ENCODE results near the gene CACNA1S.

Gene CACNA1S

GRCh38 chr1:201093962-201094361, 18.3 kb downstream of the CACNA1S start:
- DNase-seq (ENCODE audit: low read depth in 2 of 2): no peak

GRCh38 chr1:201093561-201093960, 18.7 kb downstream of the CACNA1S start:
- DNase-seq (ENCODE audit: low read depth in 2 of 2): no peak

- no peak for DNase-seq (ENCODE audit: low read depth in 2 of 2)
These were observed 19.5 kb downstream of the CACNA1S start for GRCh38 chr1:201092738-201093137.

GRCh38 chr1:201091256-201091655, 21.0 kb downstream of the CACNA1S start:
- no peak for DNase-seq (ENCODE audit: low read depth in 2 of 2)

- DNase-seq (ENCODE audit: low read depth in 2 of 2): no peak
These were observed 21.7 kb downstream of the CACNA1S start for GRCh38 chr1:201090541-201090940.

- no peak for DNase-seq (ENCODE audit: low read depth in 2 of 2)
These were observed 22.6 kb downstream of the CACNA1S start for GRCh38 chr1:201089596-201089995.

- DNase-seq (ENCODE audit: low read depth in 2 of 2): no peak
These were observed 23.2 kb downstream of the CACNA1S start for GRCh38 chr1:201088901-201089525.

GRCh38 chr1:201088395-201088794, 23.8 kb downstream of the CACNA1S start:
- no peak for DNase-seq (ENCODE audit: low read depth in 2 of 2)

GRCh38 chr1:201085902-201086735, 26.1 kb downstream of the CACNA1S start:
- DNase-seq (ENCODE audit: low read depth in 2 of 2): peak in 1 of 2 donors; percentile 6

GRCh38 chr1:201084295-201084694, 27.9 kb downstream of the CACNA1S start:
- no peak for DNase-seq (ENCODE audit: low read depth in 2 of 2)

- no peak for DNase-seq (ENCODE audit: low read depth in 2 of 2)
These were observed 28.5 kb downstream of the CACNA1S start for GRCh38 chr1:201083741-201084140.

- DNase-seq (ENCODE audit: low read depth in 2 of 2): no peak
These were observed 32.1 kb downstream of the CACNA1S start for GRCh38 chr1:201080135-201080534.

- no peak for DNase-seq (ENCODE audit: low read depth in 2 of 2)
These were observed 34.5 kb downstream of the CACNA1S start for GRCh38 chr1:201077736-201078135.

- no peak for DNase-seq (ENCODE audit: low read depth in 2 of 2)
These were observed 35.1 kb downstream of the CACNA1S start for GRCh38 chr1:201077116-201077515.

- DNase-seq (ENCODE audit: low read depth in 2 of 2): no peak
These were observed 36.1 kb downstream of the CACNA1S start for GRCh38 chr1:201076092-201076491.

GRCh38 chr1:201074018-201074417, 38.2 kb downstream of the CACNA1S start:
- no peak for DNase-seq (ENCODE audit: low read depth in 2 of 2)

GRCh38 chr1:201072922-201073321, 39.3 kb downstream of the CACNA1S start:
- DNase-seq (ENCODE audit: low read depth in 2 of 2): no peak

GRCh38 chr1:201072149-201072548, 40.1 kb downstream of the CACNA1S start:
- no peak for DNase-seq (ENCODE audit: low read depth in 2 of 2)

GRCh38 chr1:201069636-201070035, 42.6 kb downstream of the CACNA1S start:
- no peak for DNase-seq (ENCODE audit: low read depth in 2 of 2)

GRCh38 chr1:201068976-201069375, 43.2 kb downstream of the CACNA1S start:
- DNase-seq (ENCODE audit: low read depth in 2 of 2): no peak

- DNase-seq (ENCODE audit: low read depth in 2 of 2): no peak
These were observed 45.2 kb downstream of the CACNA1S start for GRCh38 chr1:201066986-201067385.

- no peak for DNase-seq (ENCODE audit: low read depth in 2 of 2)
These were observed 46.5 kb downstream of the CACNA1S start for GRCh38 chr1:201065686-201066085.

- no peak for DNase-seq (ENCODE audit: low read depth in 2 of 2)
These were observed 47.4 kb downstream of the CACNA1S start for GRCh38 chr1:201064806-201065205.

All from stimulated activated CD8-positive, alpha-beta memory T cell treated with anti-CD3 and anti-CD28 coated beads, Interleukin-2, amount 100 ng/mL, for 1 hour (primary cell).